ENCODE results near the gene RADIL.

GRCh38 chr7:4919969-4920766, 36.7 kb upstream of the RADIL start:
- TF ChIP-seq CTCF (IDR thresholded peaks at IDR 0.05; ENCODE audit: low read depth, low read length, poor library complexity, severe bottlenecking) = no peak
- TF ChIP-seq EZH2phosphoT487 (IDR thresholded peaks at IDR 0.05; ENCODE audit: borderline replicate concordance, low read length) = no peak
